ENCODE results near the gene TDRD9. TPM values are rescaled to one million over a fixed set of nuclear protein-coding genes. Genes with fewer than 3 reads are reported as not detected.

TDRD9 gene
- total RNA-seq, 6 experiments from 2014 or later, result 0.31 to 0.86 (median 0.43) TPM; not detected in 1

DNA sequence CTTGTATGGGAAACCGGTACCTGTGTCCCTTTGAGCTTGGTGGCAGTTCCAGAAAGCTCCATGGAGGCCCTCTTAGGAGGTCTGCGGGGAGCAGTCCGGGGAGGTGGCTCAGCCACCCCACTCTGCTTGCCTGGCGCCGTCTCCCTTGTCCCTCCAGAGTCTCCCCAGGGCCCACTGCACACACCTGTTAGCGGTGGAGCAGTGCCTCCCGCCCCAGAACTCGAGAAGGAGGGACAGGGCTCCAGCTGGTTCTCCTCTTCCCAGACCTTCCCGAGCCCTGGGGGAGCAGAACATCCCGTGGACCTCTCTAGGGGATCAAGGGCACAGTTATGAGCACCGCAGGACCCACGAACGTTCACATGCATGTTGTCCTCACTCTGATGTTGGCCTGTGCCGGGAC is 168.1 kb downstream of the TDRD9 start:
- intact Hi-C loops (cut with DNase I), result no loop called here
- TF ChIP-seq POLR2A (IDR thresholded peaks at IDR 0.05), result no peak
- TF ChIP-seq, protein P1, sequence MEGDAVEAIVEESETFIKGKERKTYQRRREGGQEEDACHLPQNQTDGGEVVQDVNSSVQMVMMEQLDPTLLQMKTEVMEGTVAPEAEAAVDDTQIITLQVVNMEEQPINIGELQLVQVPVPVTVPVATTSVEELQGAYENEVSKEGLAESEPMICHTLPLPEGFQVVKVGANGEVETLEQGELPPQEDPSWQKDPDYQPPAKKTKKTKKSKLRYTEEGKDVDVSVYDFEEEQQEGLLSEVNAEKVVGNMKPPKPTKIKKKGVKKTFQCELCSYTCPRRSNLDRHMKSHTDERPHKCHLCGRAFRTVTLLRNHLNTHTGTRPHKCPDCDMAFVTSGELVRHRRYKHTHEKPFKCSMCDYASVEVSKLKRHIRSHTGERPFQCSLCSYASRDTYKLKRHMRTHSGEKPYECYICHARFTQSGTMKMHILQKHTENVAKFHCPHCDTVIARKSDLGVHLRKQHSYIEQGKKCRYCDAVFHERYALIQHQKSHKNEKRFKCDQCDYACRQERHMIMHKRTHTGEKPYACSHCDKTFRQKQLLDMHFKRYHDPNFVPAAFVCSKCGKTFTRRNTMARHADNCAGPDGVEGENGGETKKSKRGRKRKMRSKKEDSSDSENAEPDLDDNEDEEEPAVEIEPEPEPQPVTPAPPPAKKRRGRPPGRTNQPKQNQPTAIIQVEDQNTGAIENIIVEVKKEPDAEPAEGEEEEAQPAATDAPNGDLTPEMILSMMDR (IDR thresholded peaks at IDR 0.05), result no peak
- H3K27me3 ChIP-seq, result no peaks in the 10 kb centered on the region
- H3K4me1 ChIP-seq, result peaks cover 0 to 6% (median 3%) of the 10 kb centered on the region in 4 donors
- no peak overlapping the region for H3K27ac ChIP-seq
- no peak for ATAC-seq
- peaks cover 0 to 8% (median 0%) of the 10 kb centered on the region in 4 donors for H3K36me3 ChIP-seq
- no peak overlapping the region for H3K4me3 ChIP-seq
- 60% methylated on average over 1 of the region's 14 CpGs for WGBS (ENCODE audit: insufficient coverage, low coverage, low lambda C conversion rate, missing lambda C conversion rate)
- DNase-seq, result no peak
- no peaks in the 10 kb centered on the region for H3K9me3 ChIP-seq

GRCh38 chr14:104096751-104097700 is 168.8 kb downstream of the TDRD9 start:
- Histone ChIP-seq H3K27ac (no peak overlapping the region), H3K27me3 (no peaks in the 10 kb centered on the region), H3K4me3 (no peak overlapping the region), H3K4me1 (no peaks in the 10 kb centered on the region), H3K36me3 (peaks cover 0 to 8% (median 0%) of the 10 kb centered on the region in 4 donors), H3K9me3 (no peaks in the 10 kb centered on the region)
- intact Hi-C loops (cut with DNase I), result no loop called here
- TF ChIP-seq, protein P1 (IDR thresholded peaks at IDR 0.05), result no peak
- TF ChIP-seq POLR2A (IDR thresholded peaks at IDR 0.05), result no peak
- ATAC-seq, result no peak
- peak in 1 of 3 donors; percentile 20 for DNase-seq
- 75% methylated on average over 12 of the region's 25 CpGs for WGBS (ENCODE audit: insufficient coverage, low coverage, low lambda C conversion rate, missing lambda C conversion rate)

DNA sequence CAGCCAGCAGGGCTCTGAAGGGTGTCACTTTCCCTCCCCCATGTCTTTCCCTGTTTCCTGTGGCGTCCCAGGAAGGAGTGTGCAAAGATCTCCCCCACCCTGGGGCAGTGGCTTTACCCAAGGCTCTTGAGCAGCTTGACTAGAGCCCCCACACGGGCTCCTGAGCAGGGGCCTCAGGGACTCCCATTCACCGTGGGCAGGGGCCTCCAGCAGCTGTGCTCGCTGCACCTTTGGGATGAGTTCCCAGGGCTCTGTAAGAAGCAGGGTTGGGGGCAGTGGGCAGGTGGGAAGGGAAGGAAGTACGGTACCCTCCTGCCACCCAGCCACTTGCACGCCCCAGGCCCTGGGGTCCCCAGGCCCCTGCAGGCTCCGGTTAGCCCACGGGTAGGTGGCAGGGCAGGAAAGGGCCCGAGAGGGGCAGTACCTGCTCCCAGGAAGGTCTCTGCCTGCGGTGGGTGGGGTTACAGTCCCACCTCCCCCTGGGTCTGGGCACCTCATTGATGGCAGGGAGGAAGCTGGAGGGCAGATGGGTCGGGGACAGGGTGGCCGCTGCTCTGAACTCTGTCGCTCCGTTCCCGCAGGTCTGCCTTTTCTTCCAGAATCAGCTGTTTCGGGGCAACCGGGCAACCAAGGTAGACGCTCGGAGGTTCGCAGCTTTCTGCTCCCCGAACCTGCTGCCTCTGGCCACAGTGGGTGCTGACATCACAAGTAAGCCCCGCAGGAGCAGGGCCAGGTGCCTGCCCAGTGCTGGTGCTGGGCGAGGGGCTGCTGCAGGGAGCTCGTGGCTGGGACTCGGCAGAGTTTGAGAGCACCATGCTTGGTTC is 170.2 kb downstream of the TDRD9 start:
- H3K4me3 ChIP-seq, result no peak overlapping the region

More for the DNA sequence above, 170.2 kb downstream of the TDRD9 start:
- H3K4me1 ChIP-seq, result no peaks in the 10 kb centered on the region
- TF ChIP-seq POLR2A (IDR thresholded peaks at IDR 0.05), result no peak
- TF ChIP-seq, protein P1 (IDR thresholded peaks at IDR 0.05), result no peak
- H3K27me3 ChIP-seq, result no peaks in the 10 kb centered on the region
- H3K27ac ChIP-seq, result no peak overlapping the region
- H3K36me3 ChIP-seq, result peaks cover 0 to 8% (median 0%) of the 10 kb centered on the region in 4 donors
- DNase-seq (peak in 1 of 3 donors; percentile 42), ATAC-seq (no peak)
- intact Hi-C loops (cut with DNase I), result no loop called here
- H3K9me3 ChIP-seq, result no peaks in the 10 kb centered on the region
- WGBS (ENCODE audit: insufficient coverage, low coverage, low lambda C conversion rate, missing lambda C conversion rate), result 63% methylated on average over 1 of the region's 25 CpGs
